ENCODE measurements around the gene PMS2. TPM values are rescaled to one million over a fixed set of nuclear protein-coding genes. Genes with fewer than 3 reads are reported as not detected.
A peak's percentile ranks its signal among the peaks of the same experiment; 100 is the strongest.

PMS2 gene
- total RNA-seq, 4 donors from 2014 or later = 9.1 to 11.0 (median 9.5) TPM

GRCh38 chr7:6030988-6031387 is 22.1 kb upstream of the PMS2 start, which contains the start of gene ANKRD61:
Gene ANKRD61 (plus strand): TSS chr7:6031376. CDS start chr7:6031376, 0 bp downstream.
- 79 to 89% methylated on average over 2 of the region's 2 CpGs for WGBS, 2 donors (ENCODE audit: low coverage in 1 of 2)
- Histone ChIP-seq H3K4me1 (no peaks in the 10 kb centered on the region), H3K9me3 (no peaks in the 10 kb centered on the region), H3K36me3 (peaks cover 0 to 98% of the 10 kb centered on the region in 2 donors), H3K27ac (no peak within 1 kb of the TSS), H3K27me3 (no peaks in the 10 kb centered on the region), H3K4me3 (no peak within 1 kb of the TSS)
- ATAC-seq = no peak
- TF ChIP-seq POLR2AphosphoS5 (IDR thresholded peaks at IDR 0.05) (no peak), EP300 (IDR thresholded peaks at IDR 0.05) (no peak), POLR2A (IDR thresholded peaks at IDR 0.05) (no peak)
- TF ChIP-seq, protein P1, sequence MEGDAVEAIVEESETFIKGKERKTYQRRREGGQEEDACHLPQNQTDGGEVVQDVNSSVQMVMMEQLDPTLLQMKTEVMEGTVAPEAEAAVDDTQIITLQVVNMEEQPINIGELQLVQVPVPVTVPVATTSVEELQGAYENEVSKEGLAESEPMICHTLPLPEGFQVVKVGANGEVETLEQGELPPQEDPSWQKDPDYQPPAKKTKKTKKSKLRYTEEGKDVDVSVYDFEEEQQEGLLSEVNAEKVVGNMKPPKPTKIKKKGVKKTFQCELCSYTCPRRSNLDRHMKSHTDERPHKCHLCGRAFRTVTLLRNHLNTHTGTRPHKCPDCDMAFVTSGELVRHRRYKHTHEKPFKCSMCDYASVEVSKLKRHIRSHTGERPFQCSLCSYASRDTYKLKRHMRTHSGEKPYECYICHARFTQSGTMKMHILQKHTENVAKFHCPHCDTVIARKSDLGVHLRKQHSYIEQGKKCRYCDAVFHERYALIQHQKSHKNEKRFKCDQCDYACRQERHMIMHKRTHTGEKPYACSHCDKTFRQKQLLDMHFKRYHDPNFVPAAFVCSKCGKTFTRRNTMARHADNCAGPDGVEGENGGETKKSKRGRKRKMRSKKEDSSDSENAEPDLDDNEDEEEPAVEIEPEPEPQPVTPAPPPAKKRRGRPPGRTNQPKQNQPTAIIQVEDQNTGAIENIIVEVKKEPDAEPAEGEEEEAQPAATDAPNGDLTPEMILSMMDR (IDR thresholded peaks at IDR 0.05) = no peak

GRCh38 chr7:6028563-6028962 is 19.7 kb upstream of the PMS2 start:
- H3K4me1 ChIP-seq = no peaks in the 10 kb centered on the region
- H3K27me3 ChIP-seq = no peaks in the 10 kb centered on the region
- H3K4me3 ChIP-seq = no peak overlapping the region
- no peak for ATAC-seq
- no peak overlapping the region for H3K27ac ChIP-seq
- TF ChIP-seq, protein P1 (IDR thresholded peaks at IDR 0.05) = no peak
- no peak for TF ChIP-seq POLR2AphosphoS5 (IDR thresholded peaks at IDR 0.05)
- TF ChIP-seq EP300 (IDR thresholded peaks at IDR 0.05) = no peak
- TF ChIP-seq POLR2A (IDR thresholded peaks at IDR 0.05) = no peak
- no peaks in the 10 kb centered on the region for H3K9me3 ChIP-seq
- 77 to 94% methylated on average over 5 of the region's 5 CpGs for WGBS, 2 donors (ENCODE audit: low coverage in 1 of 2)
- peaks cover 0 to 98% of the 10 kb centered on the region in 2 donors for H3K36me3 ChIP-seq

DNA sequence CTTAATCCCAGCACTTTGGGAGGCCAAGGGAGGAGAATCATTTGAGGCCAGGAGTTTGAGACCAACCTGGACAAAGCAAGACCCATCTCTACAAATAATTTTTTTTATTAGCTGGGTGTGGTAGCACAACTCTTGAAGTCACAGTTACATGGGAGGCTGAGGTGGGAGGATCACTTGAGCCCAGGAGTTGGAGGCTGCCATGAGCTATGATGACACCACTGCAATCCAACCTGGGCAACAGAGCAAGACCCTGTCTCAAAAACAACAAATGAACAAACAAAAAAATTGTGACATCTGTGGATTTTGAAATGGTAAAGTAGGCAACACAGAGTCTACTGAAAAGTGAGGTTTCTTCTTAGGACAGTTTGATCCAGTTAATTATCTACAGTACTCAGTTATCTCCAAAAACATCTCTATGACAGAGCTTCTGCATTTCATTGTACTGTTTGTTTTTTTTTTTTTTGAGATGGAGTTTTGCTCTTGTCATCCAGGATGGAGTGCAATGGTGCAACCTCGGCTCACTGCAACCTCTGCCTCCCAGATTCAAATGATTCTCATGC is 19.0 kb upstream of the PMS2 start:
- H3K4me1 ChIP-seq = no peaks in the 10 kb centered on the region
- WGBS, 2 donors (ENCODE audit: low coverage in 1 of 2) = no CpG with 5 or more reads among the region's 1 CpG
- no peaks in the 10 kb centered on the region for H3K27me3 ChIP-seq
- H3K9me3 ChIP-seq = no peaks in the 10 kb centered on the region
- TF ChIP-seq, protein P1 (IDR thresholded peaks at IDR 0.05) = no peak
- TF ChIP-seq POLR2A (IDR thresholded peaks at IDR 0.05) (no peak), POLR2AphosphoS5 (IDR thresholded peaks at IDR 0.05) (no peak), EP300 (IDR thresholded peaks at IDR 0.05) (no peak)
- no peak for ATAC-seq
- peak overlapping the region in 2 of 4 donors; percentile 19 to 63 for H3K27ac ChIP-seq
- peaks cover 0 to 98% of the 10 kb centered on the region in 2 donors for H3K36me3 ChIP-seq
- no peak overlapping the region for H3K4me3 ChIP-seq

DNA sequence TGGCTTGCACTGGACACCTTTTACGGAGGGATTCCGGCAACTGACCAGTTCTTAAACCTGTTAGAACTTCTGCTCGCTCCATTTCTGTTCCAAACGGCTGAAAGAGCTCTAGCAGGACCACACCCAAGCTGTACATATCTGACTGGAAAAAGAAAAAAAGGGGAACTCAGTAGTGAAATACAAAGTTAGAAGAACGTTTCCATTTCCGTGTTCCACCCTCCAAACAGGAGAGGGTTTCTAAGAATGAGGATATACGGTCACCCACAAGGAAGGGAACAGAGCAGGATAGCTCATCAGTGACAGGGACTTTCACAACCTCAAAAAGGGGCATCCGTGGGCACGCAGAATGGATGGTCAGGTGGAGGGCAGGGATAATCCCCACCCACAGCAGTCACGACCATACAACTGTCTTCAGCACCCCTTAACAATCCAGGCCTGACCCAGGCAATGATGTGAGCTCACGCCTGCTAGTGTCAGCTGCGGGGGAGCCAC is 18.0 kb upstream of the PMS2 start:
- 75 to 85% methylated on average over 3 to 5 of the region's 12 CpGs for WGBS, 2 donors (ENCODE audit: low coverage in 1 of 2)
- Histone ChIP-seq H3K27me3 (no peaks in the 10 kb centered on the region), H3K36me3 (peaks cover 0 to 98% of the 10 kb centered on the region in 2 donors), H3K9me3 (no peaks in the 10 kb centered on the region), H3K4me3 (peak overlapping the region in 1 of 2 donors; percentile 25), H3K4me1 (no peaks in the 10 kb centered on the region), H3K27ac (peak overlapping the region in 3 of 4 donors; percentile 32 to 63 (median 58))
- TF ChIP-seq POLR2A (IDR thresholded peaks at IDR 0.05) = no peak
- TF ChIP-seq POLR2AphosphoS5 (IDR thresholded peaks at IDR 0.05) = no peak
- TF ChIP-seq EP300 (IDR thresholded peaks at IDR 0.05) = no peak
- TF ChIP-seq, protein P1 (IDR thresholded peaks at IDR 0.05) = no peak
- peak; percentile 42 for ATAC-seq

Measured in gastroesophageal sphincter (tissue), 4 donors.